Measurements from ENCODE around the gene NEIL3.
A peak's percentile ranks its signal among the peaks of the same experiment; 100 is the strongest.

Gene NEIL3

GRCh38 chr4:177309522-177310371 lies at the start of gene NEIL3:
TSS of gene NEIL3 (plus strand) at chr4:177309874. CDS start at chr4:177309954, 80 bp downstream.
- TF ChIP-seq CTCF (IDR thresholded peaks at IDR 0.05; ENCODE audit: low read depth, low read length, missing control alignments) = no peak
- Histone ChIP-seq H3K36me3 (replicated peaks) (no peaks in the 10 kb centered on the region), H3K4me3 (ENCODE audit: low read depth, low read length) (peak within 1 kb of the TSS; percentile 69), H3K27me3 (replicated peaks) (no peaks in the 10 kb centered on the region), H3K27ac (no peak within 1 kb of the TSS)
- DNase-seq = peak; percentile 89
- in situ Hi-C loops (cut with HindIII; ENCODE audit: low pct_ligation_motif_present, low sequenced_read_pairs) = no loop called here

GRCh38 chr4:177263818-177264217 lies 45.9 kb upstream of the NEIL3 start:
- Histone ChIP-seq H3K4me3 (ENCODE audit: low read depth, low read length) (no peak overlapping the region), H3K36me3 (replicated peaks) (no peaks in the 10 kb centered on the region), H3K27ac (no peak overlapping the region), H3K27me3 (replicated peaks) (no peaks in the 10 kb centered on the region)
- in situ Hi-C loops (cut with HindIII; ENCODE audit: low pct_ligation_motif_present, low sequenced_read_pairs) = no loop called here
- DNase-seq = no peak
- no peak for TF ChIP-seq CTCF (IDR thresholded peaks at IDR 0.05; ENCODE audit: low read depth, low read length, missing control alignments)

GRCh38 chr4:177264788-177265422 lies 44.8 kb upstream of the NEIL3 start:
- DNase-seq = no peak
- no peaks in the 10 kb centered on the region for H3K36me3 ChIP-seq (replicated peaks)
- in situ Hi-C loops (cut with HindIII; ENCODE audit: low pct_ligation_motif_present, low sequenced_read_pairs) = no loop called here
- no peak overlapping the region for H3K4me3 ChIP-seq (ENCODE audit: low read depth, low read length)
- no peak for TF ChIP-seq CTCF (IDR thresholded peaks at IDR 0.05; ENCODE audit: low read depth, low read length, missing control alignments)
- no peaks in the 10 kb centered on the region for H3K27me3 ChIP-seq (replicated peaks)
- H3K27ac ChIP-seq = no peak overlapping the region

GRCh38 chr4:177265729-177266128 lies 43.9 kb upstream of the NEIL3 start:
- TF ChIP-seq CTCF (IDR thresholded peaks at IDR 0.05; ENCODE audit: low read depth, low read length, missing control alignments) = no peak
- in situ Hi-C loops (cut with HindIII; ENCODE audit: low pct_ligation_motif_present, low sequenced_read_pairs) = no loop called here

GRCh38 chr4:177266506-177266905 lies 43.2 kb upstream of the NEIL3 start:
- Histone ChIP-seq H3K4me3 (ENCODE audit: low read depth, low read length) (no peak overlapping the region), H3K27ac (no peak overlapping the region), H3K27me3 (replicated peaks) (no peaks in the 10 kb centered on the region), H3K36me3 (replicated peaks) (no peaks in the 10 kb centered on the region)
- TF ChIP-seq CTCF (IDR thresholded peaks at IDR 0.05; ENCODE audit: low read depth, low read length, missing control alignments) = no peak
- in situ Hi-C loops (cut with HindIII; ENCODE audit: low pct_ligation_motif_present, low sequenced_read_pairs) = no loop called here
- DNase-seq = no peak

More at GRCh38 chr4:177265729-177266128, 43.9 kb upstream of the NEIL3 start:
- Histone ChIP-seq H3K27ac (no peak overlapping the region), H3K36me3 (replicated peaks) (no peaks in the 10 kb centered on the region), H3K4me3 (ENCODE audit: low read depth, low read length) (no peak overlapping the region), H3K27me3 (replicated peaks) (no peaks in the 10 kb centered on the region)
- no peak for DNase-seq

Data from brain microvascular endothelial cell (primary cell).